ENCODE measurements around the gene PRND. TPM values are rescaled to one million over a fixed set of nuclear protein-coding genes. Genes with fewer than 3 reads are reported as not detected.
A peak's percentile ranks its signal among the peaks of the same experiment; 100 is the strongest.

Gene PRND
- total and polyA plus RNA-seq, 2 of the 8 experiments (the other 6 are each of a cell fraction or from before 2014, with no cell fraction given), result 0.09 to 0.11 TPM

- Histone ChIP-seq H3K36me3 (ENCODE audit: control insufficient read depth in 2 of 4, insufficient read depth in 4 of 4, low read length in 3 of 4) (no peaks in the 10 kb centered on the region), H3K4me1 (replicated peaks in 1 of 4; ENCODE audit: control insufficient read depth in 3 of 4, insufficient read depth in 4 of 4, low read length in 3 of 4) (peaks cover 0 to 4% (median 2%) of the 10 kb centered on the region in 4 experiments; a peak in 4 of 7 replicates), H3K4me3 (ENCODE audit: extremely low read depth in 1 of 4, insufficient read depth in 2 of 4, low read depth in 3 of 4, low read length in 4 of 4) (no peak overlapping the region), H2AFZ (ENCODE audit: low read length) (no peak overlapping the region), H3K23me2 (ENCODE audit: low read depth, low read length) (0 out of 2 replicates have a peak, but pooled peaks cover 2% of the 10 kb centered on the region), H2BK15ac (ENCODE audit: low read length) (no peak overlapping the region), H2BK12ac (ENCODE audit: low read depth, low read length) (no peak overlapping the region), H3K14ac (ENCODE audit: insufficient read length) (no peak overlapping the region), H3K23ac (ENCODE audit: insufficient read length) (no peak overlapping the region), H4K91ac (replicated peaks; ENCODE audit: insufficient read length, low read length) (peak overlapping the region; percentile 38), H3K27ac (ENCODE audit: low read depth, low read length) (no peak overlapping the region), H3K18ac (ENCODE audit: extremely low read depth, low read length) (no peak overlapping the region), H3K79me2 (ENCODE audit: control insufficient read depth in 1 of 2, insufficient read depth in 2 of 2, low read length in 2 of 2) (no peaks in the 10 kb centered on the region), H3K79me1 (ENCODE audit: low read depth, low read length) (no peaks in the 10 kb centered on the region), H4K5ac (ENCODE audit: insufficient read length, low read depth, low read length) (no peak overlapping the region), H2BK5ac (ENCODE audit: low read depth, low read length) (no peak overlapping the region), H2AK5ac (ENCODE audit: low read depth, low read length) (no peak overlapping the region), H2BK20ac (ENCODE audit: low read length) (no peak overlapping the region), H3K27me3 (replicated peaks in 1 of 4; ENCODE audit: control insufficient read depth in 3 of 4, extremely low read depth in 1 of 4, insufficient read depth in 3 of 4, low read length in 3 of 4) (no peaks in the 10 kb centered on the region; a peak in 3 of 7 replicates), H4K20me1 (replicated peaks in 1 of 2; ENCODE audit: control insufficient read depth in 1 of 2, insufficient read depth in 2 of 2, low read length in 2 of 2) (no peaks in the 10 kb centered on the region), H3K56ac (replicated peaks; ENCODE audit: insufficient read length, low read depth, low read length) (no peak overlapping the region), H4K8ac (ENCODE audit: extremely low read depth, insufficient read depth, low read length) (no peak overlapping the region), H3K4ac (replicated peaks; ENCODE audit: insufficient read length, low read depth, low read length) (no peak overlapping the region), H3K9ac (replicated peaks in 1 of 4; ENCODE audit: extremely low read depth in 1 of 4, low read depth in 3 of 4, low read length in 3 of 4) (no peak overlapping the region), H3K9me3 (ENCODE audit: insufficient read depth in 2 of 2, low read depth in 1 of 2, low read length in 1 of 2) (no peaks in the 10 kb centered on the region), H2BK120ac (replicated peaks; ENCODE audit: low read depth, low read length) (no peak overlapping the region), H3K4me2 (ENCODE audit: insufficient read depth in 1 of 2, low read depth in 2 of 2, low read length in 2 of 2) (no peak overlapping the region)
- ChIA-PET CTCF (ENCODE audit: partially characterized antibody) (interaction anchor here (1.1 to 1.2 kb wide), 2 partner anchors 27 to 68 kb away, joined by 3 read pairs; no protein-coding TSS in a partner anchor), POLR2A (ENCODE audit: partially characterized antibody) (interaction anchor here (0.9 kb wide), 1 partner anchor 8 kb away, joined by 4 read pairs; no protein-coding TSS in a partner anchor)
- WGBS, 2 experiments (ENCODE audit: extremely low coverage in 1 of 2, insufficient coverage in 1 of 2, insufficient read length in 1 of 2, insufficient replicate concordance in 2 of 2, low coverage in 1 of 2, low lambda C conversion rate in 2 of 2, missing lambda C conversion rate in 1 of 2), result 77% methylated on average over 6 of the region's 6 CpGs; no CpG with 5 or more reads in 1 of the 2 experiments
- no peak for FAIRE-seq
- peak in 1 of 2 experiments; percentile 33 for DNase-seq (ENCODE audit: low read depth in 1 of 2, low spot score in 2 of 2)
- TF ChIP-seq POLR2AphosphoS5 (IDR thresholded peaks at IDR 0.05; ENCODE audit: low read depth, low read length) (no peak), HDAC6 (IDR thresholded peaks at IDR 0.05; ENCODE audit: low read depth, low read length) (no peak), TAF7 (optimal IDR thresholded peaks at IDR 0.05; ENCODE audit: borderline replicate concordance, low read depth, low read length) (no peak), FOSL1 (IDR thresholded peaks at IDR 0.05; ENCODE audit: insufficient read depth, low read depth, low read length) (no peak), RFX5 (IDR thresholded peaks at IDR 0.05; ENCODE audit: borderline replicate concordance, low read depth, low read length) (no peak), SUZ12 (IDR thresholded peaks at IDR 0.05; ENCODE audit: low read length) (no peak), GTF2F1 (IDR thresholded peaks at IDR 0.05; ENCODE audit: borderline replicate concordance, low read depth, low read length) (no peak), EGR1 (IDR thresholded peaks at IDR 0.05; ENCODE audit: borderline replicate concordance, low read depth, low read length) (no peak), MAFK (IDR thresholded peaks at IDR 0.05; ENCODE audit: low read depth, low read length) (no peak), BRCA1 (IDR thresholded peaks at IDR 0.05; ENCODE audit: low read depth, low read length) (no peak)
Observed at GRCh38 chr20:4681401-4681800, 40.3 kb upstream of the PRND start.
